Measurements from ENCODE around the gene RPL22.
"Not testable (repeated sequence)": the region's sequence is repeated elsewhere in the genome, so short reads cannot be mapped to it uniquely, and the experiment has no call there.

The RPL22 gene

DNA sequence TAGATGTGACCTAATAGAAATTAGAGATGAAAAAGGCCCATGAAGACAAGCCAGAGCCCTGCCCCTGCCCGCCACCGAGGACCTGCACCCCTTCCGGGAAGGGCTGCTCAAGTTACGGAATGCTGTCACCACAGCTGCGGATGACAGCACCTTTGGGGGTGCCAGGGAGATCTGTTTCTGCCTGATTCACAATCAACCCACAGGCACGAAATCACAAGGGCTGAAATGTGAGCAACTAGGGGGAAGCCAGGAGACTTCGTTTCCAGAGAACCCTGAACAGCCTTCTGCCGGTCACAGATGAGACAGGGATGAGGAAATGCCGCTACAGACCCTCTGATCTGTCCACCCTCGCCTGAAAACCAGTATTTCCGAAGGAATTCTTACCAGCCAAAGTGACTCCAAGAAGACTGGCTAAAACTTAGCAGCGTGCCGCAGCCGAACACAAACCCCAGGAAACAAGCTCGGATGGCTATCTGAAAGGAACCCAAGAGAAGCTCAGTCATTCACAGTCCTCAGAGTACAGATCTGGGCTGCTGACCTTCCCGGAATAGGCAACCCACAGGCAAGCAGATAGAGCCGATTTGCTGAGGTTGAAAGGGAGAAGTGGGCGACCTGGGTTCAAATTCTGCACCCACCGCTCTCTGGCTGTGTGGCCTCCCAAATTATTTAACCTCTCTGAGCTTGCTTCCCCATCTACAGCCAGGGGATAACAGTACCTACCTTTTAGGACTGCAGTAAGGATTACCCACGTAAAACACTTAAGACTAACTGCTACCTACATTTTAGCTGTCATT is 35.3 kb upstream of the RPL22 start:
- no peak for FAIRE-seq
- DNase-seq (ENCODE audit: extremely low spot score, insufficient read length, low read depth): no peak

GRCh38 chr1:6233376-6233775 is 34.0 kb upstream of the RPL22 start:
- FAIRE-seq (no peak), DNase-seq (ENCODE audit: extremely low spot score, insufficient read length, low read depth) (no peak)

GRCh38 chr1:6225651-6226050 is 26.3 kb upstream of the RPL22 start:
- no peak for DNase-seq (ENCODE audit: extremely low spot score, insufficient read length, low read depth)
- no peak for FAIRE-seq

- FAIRE-seq: no peak
- DNase-seq (ENCODE audit: extremely low spot score, insufficient read length, low read depth): no peak
These were observed 25.3 kb upstream of the RPL22 start for GRCh38 chr1:6224718-6225117.

GRCh38 chr1:6223617-6224016 is 24.2 kb upstream of the RPL22 start:
- no peak for DNase-seq (ENCODE audit: extremely low spot score, insufficient read length, low read depth)
- no peak for FAIRE-seq

GRCh38 chr1:6222636-6223035 is 23.2 kb upstream of the RPL22 start:
- DNase-seq (ENCODE audit: extremely low spot score, insufficient read length, low read depth) (no peak), FAIRE-seq (no peak)

DNA sequence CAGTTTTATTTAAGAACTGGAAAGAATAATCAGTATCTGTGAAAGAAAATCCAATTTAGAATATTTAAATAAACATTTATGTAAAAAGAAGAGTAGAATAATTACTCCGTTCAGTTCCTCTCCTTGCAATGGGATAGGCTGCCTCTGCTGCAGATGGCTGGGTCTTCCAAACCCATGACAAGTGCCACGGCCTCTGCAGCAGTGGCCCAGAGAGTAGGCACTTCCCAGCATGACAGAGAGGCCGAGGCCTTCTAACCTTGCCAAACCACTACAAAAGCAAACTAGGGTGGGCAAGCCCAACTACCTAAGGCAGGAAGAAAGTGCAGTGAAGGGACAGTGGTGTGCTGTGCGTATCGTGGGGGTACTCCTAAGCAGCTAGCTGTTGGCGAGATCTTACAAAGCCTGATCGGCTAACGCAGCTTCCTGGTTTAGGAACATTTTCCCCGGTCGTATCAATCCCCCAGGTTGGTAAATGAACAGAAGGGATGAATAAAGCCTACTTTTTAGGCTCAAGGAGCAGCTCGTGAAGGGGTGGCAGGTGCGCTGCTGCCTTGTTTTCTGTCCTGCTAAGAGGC is 21.9 kb upstream of the RPL22 start:
- no peak for DNase-seq (ENCODE audit: extremely low spot score, insufficient read length, low read depth)
- FAIRE-seq: no peak

- no peak for FAIRE-seq
- DNase-seq (ENCODE audit: extremely low spot score, insufficient read length, low read depth): no peak
These were observed 20.8 kb upstream of the RPL22 start for GRCh38 chr1:6220236-6220635.

GRCh38 chr1:6219641-6220040 is 20.2 kb upstream of the RPL22 start:
- DNase-seq (ENCODE audit: extremely low spot score, insufficient read length, low read depth); FAIRE-seq: not testable (repeated sequence)

DNA sequence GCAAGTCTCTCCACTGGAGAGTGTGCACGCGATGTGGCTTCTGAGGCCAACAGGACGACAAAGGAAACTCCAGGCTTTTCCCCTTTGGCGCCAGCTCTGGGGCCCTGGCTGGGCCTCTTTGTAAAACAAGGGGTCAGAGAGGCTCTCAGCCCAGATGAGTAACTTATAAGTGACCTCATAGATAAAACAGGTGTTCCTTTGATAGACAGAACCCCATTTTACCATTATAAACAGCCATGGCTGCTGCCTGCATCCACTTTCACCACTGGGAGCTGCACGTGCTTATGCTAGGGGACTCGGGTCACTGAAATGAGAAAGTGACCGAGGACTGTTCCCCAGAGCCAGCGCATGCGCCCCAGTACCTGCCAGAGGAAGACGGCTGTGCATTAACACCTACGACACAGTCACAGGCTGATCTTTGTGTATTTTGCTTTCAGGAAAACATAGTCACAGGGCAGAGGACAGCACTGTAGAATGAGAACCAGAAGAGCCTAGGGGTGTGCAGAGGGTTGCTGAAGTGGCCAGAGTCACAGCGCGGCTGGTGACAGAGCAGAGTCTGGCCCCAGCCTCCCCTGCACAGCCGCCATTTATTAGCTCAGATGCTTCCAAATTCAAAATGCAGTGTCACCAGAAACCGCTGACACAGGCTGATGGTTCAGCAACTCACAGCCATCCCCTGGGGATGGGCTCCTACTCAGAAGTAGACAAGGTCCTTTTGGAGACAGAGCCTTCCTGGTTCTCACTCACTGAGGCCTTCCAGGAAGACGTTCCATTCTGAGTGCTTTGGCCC is 19.2 kb upstream of the RPL22 start:
- DNase-seq (ENCODE audit: extremely low spot score, insufficient read length, low read depth) (no peak), FAIRE-seq (no peak)

DNA sequence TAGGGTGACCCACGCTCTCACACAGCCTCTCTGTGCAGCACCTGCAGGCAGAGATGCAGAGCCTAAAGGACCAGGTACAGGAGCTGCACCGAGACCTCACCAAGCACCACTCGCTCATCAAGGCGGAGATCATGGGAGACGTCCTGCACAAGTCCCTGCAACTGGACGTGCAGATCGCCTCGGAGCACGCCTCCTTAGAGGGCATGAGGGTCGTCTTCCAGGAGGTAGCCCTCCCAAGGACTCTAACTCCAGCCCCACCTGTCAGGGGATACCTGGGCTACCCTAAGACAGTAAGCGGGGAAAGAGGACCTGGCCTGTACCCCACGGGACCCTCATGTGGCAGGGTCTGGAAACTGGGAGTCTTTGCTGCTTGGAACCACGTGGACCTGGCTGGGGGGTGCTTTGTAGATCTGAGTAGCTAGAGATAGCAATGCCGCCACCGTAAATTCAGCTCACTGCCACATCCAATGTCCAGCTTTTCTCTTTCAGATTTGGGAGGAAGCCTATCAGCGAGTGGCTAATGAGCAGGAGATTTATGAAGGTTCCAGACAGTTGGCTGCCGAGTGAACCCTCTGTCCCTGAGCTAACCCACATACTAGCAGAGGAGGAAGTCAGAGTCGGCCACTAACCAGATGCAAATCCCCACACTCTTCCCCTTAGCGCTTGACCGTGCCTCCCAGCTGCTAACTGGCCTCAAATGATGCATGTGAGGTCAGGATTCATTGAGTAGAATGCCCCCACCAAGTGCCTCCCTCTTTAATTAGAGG is 13.0 kb upstream of the RPL22 start:
- peak; percentile 82 for FAIRE-seq
- DNase-seq (ENCODE audit: extremely low spot score, insufficient read length, low read depth): no peak

DNA sequence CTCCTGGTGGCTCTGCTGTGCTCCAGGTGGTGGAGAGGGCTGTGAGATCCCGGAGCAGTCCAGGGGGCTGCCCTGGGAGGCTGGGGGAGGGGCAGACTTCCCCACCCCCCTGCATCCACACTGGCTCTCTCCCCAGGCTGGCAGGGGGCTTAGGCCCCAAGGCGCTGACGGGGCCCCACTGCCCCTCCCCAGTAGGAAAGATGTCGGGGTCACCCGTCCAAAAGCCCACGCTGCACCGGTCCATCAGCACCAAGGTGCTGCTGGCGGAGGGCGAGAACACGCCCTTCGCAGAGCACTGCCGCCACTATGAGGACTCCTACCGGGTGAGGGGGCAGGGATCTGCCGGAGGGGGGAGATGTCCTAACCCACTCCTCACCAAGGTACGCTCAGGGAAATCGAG is 12.3 kb upstream of the RPL22 start:
- DNase-seq (ENCODE audit: extremely low spot score, insufficient read length, low read depth) (no peak), FAIRE-seq (no peak)

DNA sequence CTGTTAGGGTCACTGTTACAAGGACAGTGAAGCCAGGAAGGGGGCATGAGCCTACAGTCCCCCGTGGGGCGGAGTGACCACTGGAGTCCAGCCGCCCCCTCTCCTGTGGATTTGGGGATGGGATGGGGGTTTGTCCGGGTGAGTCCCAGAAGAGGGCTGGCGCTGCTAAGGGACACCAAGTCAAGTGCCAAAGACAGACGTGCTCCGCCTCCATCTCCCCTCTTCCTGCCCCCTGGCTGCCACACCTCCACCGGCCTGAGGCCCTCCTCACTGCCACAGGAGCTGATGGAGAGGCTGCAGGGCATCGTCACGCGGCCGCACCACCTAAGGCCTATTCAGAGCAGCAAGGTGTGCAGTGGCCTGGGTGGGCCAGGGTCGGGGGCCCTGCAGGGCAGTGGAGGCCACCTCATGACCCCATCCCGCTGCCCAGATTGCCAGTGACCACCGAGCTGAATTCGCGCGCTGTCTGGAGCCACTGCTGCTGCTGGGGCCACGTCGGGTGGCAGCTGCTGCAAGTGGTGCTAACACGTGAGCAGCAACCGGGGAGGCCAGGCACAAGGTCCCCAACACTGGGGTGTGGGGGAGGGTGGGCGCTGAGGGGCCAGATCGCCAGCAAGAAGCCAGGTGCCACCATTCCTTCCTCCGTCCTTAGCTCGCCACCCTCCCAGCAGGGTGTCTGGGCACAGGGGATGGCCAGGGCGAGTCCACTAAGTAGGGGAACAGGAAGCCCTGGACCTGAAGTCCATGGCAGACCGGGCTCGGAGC is 11.4 kb upstream of the RPL22 start:
- DNase-seq (ENCODE audit: extremely low spot score, insufficient read length, low read depth) (no peak), FAIRE-seq (no peak)

DNA sequence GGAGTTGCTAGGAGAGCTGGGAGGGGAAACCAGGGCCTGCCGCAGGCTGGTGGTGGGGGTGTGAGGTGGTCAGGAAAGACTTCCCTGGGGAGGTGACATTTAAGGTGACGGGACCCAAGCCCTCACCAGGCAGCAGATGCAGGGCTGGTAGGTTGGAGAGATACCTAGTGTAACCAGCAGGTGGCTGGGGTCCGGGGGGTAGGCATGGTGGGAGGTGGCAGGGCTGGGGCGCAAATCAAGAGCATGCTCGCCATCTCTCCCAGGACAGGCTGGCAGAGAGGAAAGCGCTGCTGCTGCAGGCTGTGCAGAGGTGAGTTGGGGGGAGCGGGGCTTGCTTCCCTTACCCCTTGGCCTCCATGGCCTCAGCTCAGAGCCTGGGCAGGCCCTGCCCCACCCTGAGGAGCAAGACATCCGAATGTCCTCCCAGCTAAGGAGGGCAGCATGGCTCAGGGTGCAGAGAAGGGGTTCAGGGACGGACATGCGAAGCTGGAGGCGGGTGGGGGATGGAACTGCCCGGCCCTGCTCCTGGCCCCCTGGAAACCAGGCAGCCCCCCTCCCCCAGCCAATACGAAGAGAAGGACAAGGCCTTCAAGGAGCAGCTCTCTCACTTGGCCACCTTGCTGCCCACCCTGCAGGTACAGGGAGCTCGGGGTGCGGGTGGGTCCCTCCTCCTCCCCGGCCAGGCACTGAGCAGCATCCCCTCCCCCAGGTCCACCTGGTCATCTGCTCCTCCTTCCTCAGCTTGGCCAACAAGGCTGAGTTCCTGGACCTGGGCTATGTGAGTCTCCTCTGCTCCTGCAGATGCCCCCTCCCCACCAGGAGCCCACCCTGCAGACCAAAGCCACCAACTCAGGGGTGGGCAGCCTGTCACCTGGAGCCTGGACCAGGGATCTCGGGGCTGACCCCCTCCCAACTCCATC is 10.5 kb upstream of the RPL22 start:
- DNase-seq (ENCODE audit: extremely low spot score, insufficient read length, low read depth) (no peak), FAIRE-seq (no peak)

DNA sequence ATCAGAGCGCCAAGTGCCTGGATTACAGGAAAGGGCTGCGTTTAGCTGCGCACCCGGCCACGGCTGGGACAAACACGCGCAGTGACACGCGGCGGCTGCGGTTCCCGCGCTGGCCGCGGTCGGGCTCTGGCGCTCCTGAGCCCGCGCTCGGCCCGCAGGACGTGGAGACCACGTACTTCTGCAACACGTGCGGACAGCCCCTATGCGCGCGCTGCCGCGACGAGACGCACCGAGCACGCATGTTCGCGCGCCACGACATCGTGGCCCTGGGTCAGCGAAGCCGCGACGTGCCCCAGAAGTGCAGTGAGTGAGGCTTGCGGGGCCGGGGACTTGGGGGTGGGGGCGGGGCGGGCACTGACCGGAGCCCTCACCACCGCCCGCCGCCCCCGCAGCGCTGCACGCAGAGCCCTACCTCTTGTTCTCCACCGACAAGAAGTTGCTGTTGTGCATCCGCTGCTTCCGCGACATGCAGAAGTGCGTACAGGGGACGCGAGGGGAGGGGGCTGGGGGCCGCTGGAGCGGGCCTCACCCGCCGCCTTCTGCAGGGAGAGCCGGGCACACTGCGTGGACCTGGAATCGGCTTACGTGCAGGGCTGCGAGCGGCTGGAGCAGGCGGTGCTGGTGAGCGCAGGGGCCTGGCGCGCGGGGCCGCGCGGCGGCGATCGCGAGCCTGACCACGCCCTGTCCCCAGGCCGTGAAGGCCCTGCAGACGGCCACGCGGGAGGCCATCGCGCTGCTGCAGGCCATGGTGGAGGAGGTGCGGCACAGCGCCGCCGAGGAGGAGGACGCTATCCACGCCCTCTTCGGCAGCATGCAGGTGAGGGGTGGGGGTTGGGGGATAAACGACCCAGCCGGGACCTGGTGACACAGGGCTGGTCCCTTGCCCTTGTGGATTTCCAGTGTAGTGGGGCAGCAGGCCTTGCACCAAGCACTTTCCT is 9.6 kb upstream of the RPL22 start:
- DNase-seq (ENCODE audit: extremely low spot score, insufficient read length, low read depth): no peak
- FAIRE-seq: no peak

DNA sequence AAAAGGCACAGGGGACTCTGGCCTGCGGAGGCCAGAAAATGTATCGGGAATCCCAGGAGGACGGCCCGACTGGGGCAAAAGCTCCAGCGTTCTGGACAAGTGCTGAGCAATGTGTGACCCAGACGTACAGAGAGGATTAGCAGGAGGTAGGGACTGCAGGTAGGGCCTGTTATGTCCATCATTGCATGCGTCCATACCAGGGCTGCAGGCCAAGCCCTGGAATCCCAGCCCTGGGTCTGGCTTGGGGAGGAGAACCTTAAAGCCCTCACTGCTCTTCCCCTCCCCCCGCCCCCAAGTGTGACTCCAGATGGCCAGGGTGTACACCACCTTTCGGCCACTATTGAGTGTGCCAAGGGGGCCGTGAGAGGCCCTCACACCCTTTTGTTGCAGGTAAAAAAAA is 8.5 kb upstream of the RPL22 start:
- DNase-seq (ENCODE audit: extremely low spot score, insufficient read length, low read depth): no peak
- no peak for FAIRE-seq

DNA sequence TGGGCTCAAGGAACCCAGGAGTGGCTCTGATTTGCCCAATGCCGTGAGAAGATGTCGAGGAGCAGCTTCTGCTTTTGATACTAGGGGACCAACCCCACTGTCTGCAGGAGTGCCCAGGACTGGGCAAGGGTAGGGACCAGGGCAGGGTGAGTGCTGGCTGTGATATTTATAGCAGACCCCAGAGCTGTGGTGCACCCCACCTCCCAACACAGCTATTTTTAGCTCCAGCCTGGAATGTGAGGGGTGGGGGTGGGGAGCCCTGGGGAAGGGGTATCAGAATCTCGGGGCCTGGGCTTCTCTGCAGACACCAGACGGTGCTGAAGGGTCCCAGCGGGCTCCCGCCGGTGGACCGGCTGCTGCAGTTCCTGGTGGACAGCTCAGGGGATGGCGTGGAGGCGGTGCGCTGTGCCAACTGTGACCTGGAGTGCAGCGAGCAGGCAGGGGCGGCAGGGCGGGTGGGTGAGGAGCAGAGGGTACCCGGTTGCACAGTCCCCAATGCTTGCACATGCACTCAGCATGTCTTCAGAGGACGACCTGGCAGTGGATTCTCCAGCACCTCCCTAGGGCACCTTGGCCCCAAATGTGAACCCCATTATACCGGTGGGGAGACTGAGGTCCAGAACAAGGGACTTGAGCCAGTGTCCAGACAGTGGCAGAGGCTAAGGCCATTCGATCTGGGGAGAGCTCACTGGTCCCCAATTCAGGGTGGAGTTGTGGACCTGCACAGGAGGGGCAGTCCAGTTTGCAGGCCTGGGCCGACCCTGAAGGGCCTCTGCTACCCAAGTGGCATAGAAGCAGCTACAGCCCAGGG is 7.9 kb upstream of the RPL22 start:
- FAIRE-seq (no peak), DNase-seq (ENCODE audit: extremely low spot score, insufficient read length, low read depth) (no peak)

Measured in GM18507 (cell line).